Keratinocyte (primary cell): Measurements from ENCODE around the gene CIDEA. TPM values are rescaled to one million over a fixed set of nuclear protein-coding genes. Genes with fewer than 3 reads are reported as not detected.

Source experiments
- DNase-seq: peaks from one replicate; pipeline ENCODE4 v3.0.0-alpha.2; 2011; ENCODE audit warnings: low read depth, missing footprints, low spot score
- FAIRE-seq: peaks from 2 replicates; lab custom pipeline; 2011; peaks lifted over from hg19 to GRCh38; lab: Jason Lieb, UNC
- H2AFZ ChIP-seq: 2 replicates; pipeline ENCODE4 v1.6.0; 2012; ENCODE audit warnings: low read length, control low read depth, inconsistent platforms; ENCODE audit not compliant: control insufficient read depth
- H3K27ac ChIP-seq: 2 replicates; pipeline ENCODE4 v1.5.1; 2011; ENCODE audit warnings: low read length; ENCODE audit not compliant: control insufficient read depth, insufficient read depth
- H3K27me3 ChIP-seq: 3 replicates; pipeline ENCODE4 v1.6.0; 2011; ENCODE audit warnings: low read length; ENCODE audit not compliant: control insufficient read depth, insufficient read depth; ENCODE audit errors: extremely low read depth
- H3K36me3 ChIP-seq, 2 experiments: 2 replicates in 1 of 2; 3 replicates in 1 of 2; pipeline ENCODE4 v1.5.1; 2011; ENCODE audit warnings: low read length in 2 of 2, mild to moderate bottlenecking in 1 of 2; ENCODE audit not compliant: control insufficient read depth in 2 of 2, insufficient read depth in 2 of 2; ENCODE audit errors: extremely low read depth in 1 of 2
- H3K4me1 ChIP-seq: 3 replicates; pipeline ENCODE4 v1.5.1; 2011; ENCODE audit warnings: low read length; ENCODE audit not compliant: control insufficient read depth, insufficient read depth; ENCODE audit errors: extremely low read depth
- H3K4me2 ChIP-seq: 3 replicates; pipeline ENCODE4 v1.6.0; 2011; ENCODE audit warnings: low read depth, low read length; ENCODE audit not compliant: control insufficient read depth, insufficient read depth; ENCODE audit errors: extremely low read depth
- H3K4me3 ChIP-seq, 3 experiments: fragments of 200-600 bp in 1 of 3; sonication (generic) in 1 of 3; 2 replicates in 2 of 3; 3 replicates in 1 of 3; pipeline ENCODE4 v1.5.1; 2011 to 2016; ENCODE audit warnings: low read length in 3 of 3, mild to moderate bottlenecking in 3 of 3, control low read depth in 2 of 3, inconsistent platforms in 1 of 3, low read depth in 1 of 3, mixed read lengths in 1 of 3, mixed run types in 1 of 3, moderate library complexity in 1 of 3; ENCODE audit not compliant: control insufficient read depth in 2 of 3, insufficient read depth in 2 of 3; ENCODE audit errors: extremely low read depth in 1 of 3
- H3K79me2 ChIP-seq: 2 replicates; pipeline ENCODE4 v1.6.0; 2012; ENCODE audit warnings: low read length; ENCODE audit not compliant: control insufficient read depth, insufficient read depth
- H3K9ac ChIP-seq: 3 replicates; pipeline ENCODE4 v1.6.0; 2011; ENCODE audit warnings: low read length; ENCODE audit not compliant: control insufficient read depth, insufficient read depth; ENCODE audit errors: extremely low read depth
- H3K9me1 ChIP-seq: 3 replicates; pipeline ENCODE4 v1.6.0; 2011; ENCODE audit warnings: low read length; ENCODE audit not compliant: control insufficient read depth, insufficient read depth; ENCODE audit errors: extremely low read depth
- H3K9me3 ChIP-seq: 2 replicates; pipeline ENCODE4 v1.5.1; 2012; ENCODE audit warnings: low read depth, low read length; ENCODE audit not compliant: control insufficient read depth
- H4K20me1 ChIP-seq: 3 replicates; pipeline ENCODE4 v1.6.0; 2011; ENCODE audit warnings: low read length; ENCODE audit not compliant: control insufficient read depth, insufficient read depth; ENCODE audit errors: extremely low read depth
- CTCF ChIP-seq, 3 experiments: IDR thresholded peaks in 1 of 3; conservative IDR thresholded peaks in 1 of 3; optimal IDR thresholded peaks in 1 of 3; 2 replicates in 2 of 3; 3 replicates in 1 of 3; pipeline versions ENCODE3 to v1.5.1; 2011; ENCODE audit warnings: low read length in 3 of 3, mild to moderate bottlenecking in 3 of 3, moderate library complexity in 2 of 3, control low read depth in 1 of 3, inconsistent platforms in 1 of 3; ENCODE audit not compliant: insufficient read depth in 2 of 3; ENCODE audit errors: extremely low read depth in 1 of 3
- EZH2 ChIP-seq: IDR thresholded peaks from one replicate; pipeline ENCODE4 v1.6.1; 2012; ENCODE audit warnings: inconsistent platforms, mild to moderate bottlenecking, low read length, moderate library complexity
- dilution Hi-C: fragments of 300-500 bp; cut with MboI; formaldehyde crosslinking; loops from one replicate; pipeline ENCODE4 v1.7.0; 2020; ENCODE audit warnings: low sequenced_read_pairs; ENCODE audit not compliant: extremely low pct_ligation_motif_present
- polyA plus RNA-seq, 5 experiments: library from polyadenylated mRNA; depleted of rRNA in 3 of 5; stranded (reverse) in 3 of 5; stranded (forward) in 1 of 5; unstranded in 1 of 5; fragments of >200 nt; gene quantifications; 1 replicate in 1 of 5; 2 replicates in 3 of 5; 3 replicates in 1 of 5; pipeline versions ENCODE4 v1.2.1 to v1.2.3, GENCODE V29; 2011 to 2012; ENCODE audit warnings: missing spikeins in 2 of 5, low read depth in 1 of 5, low replicate concordance in 1 of 5

The CIDEA gene
- polyA plus RNA-seq, 1 donor (not counting 4 experiments of a cell fraction or from before 2014, with no cell fraction given) = 1.2 TPM

GRCh38 chr18:12238826-12239225 lies 15.3 kb upstream of the CIDEA start:
- Histone ChIP-seq H3K36me3 (no peaks in the 10 kb centered on the region), H3K4me1 (no peaks in the 10 kb centered on the region), H3K4me2 (no peak overlapping the region), H3K27ac (no peak overlapping the region), H3K27me3 (peaks cover 3% of the 10 kb centered on the region), H2AFZ (no peak overlapping the region), H3K9me3 (no peaks in the 10 kb centered on the region), H3K79me2 (no peaks in the 10 kb centered on the region), H3K9ac (no peak overlapping the region), H3K4me3 (no peak overlapping the region), H4K20me1 (no peaks in the 10 kb centered on the region), H3K9me1 (no peaks in the 10 kb centered on the region)
- no peak for FAIRE-seq
- TF ChIP-seq CTCF (optimal IDR thresholded peaks at IDR 0.05 in 1 of 3, IDR thresholded peaks at IDR 0.05 in 1 of 3, conservative IDR thresholded peaks at IDR 0.05 in 1 of 3; ENCODE audit: extremely low read depth in 1 of 3, insufficient read depth in 2 of 3, low read length in 3 of 3) (no peak), EZH2 (no peak)
- dilution Hi-C loops = no loop called here
- no peak for DNase-seq

GRCh38 chr18:12239431-12239830 lies 14.7 kb upstream of the CIDEA start:
- Histone ChIP-seq H3K4me2 (no peak overlapping the region), H3K9me3 (no peaks in the 10 kb centered on the region), H3K27ac (no peak overlapping the region), H4K20me1 (no peaks in the 10 kb centered on the region), H3K79me2 (no peaks in the 10 kb centered on the region), H3K4me3 (no peak overlapping the region), H3K9me1 (no peaks in the 10 kb centered on the region), H3K9ac (no peak overlapping the region), H3K36me3 (no peaks in the 10 kb centered on the region), H2AFZ (no peak overlapping the region), H3K27me3 (peaks cover 3% of the 10 kb centered on the region), H3K4me1 (no peaks in the 10 kb centered on the region)
- dilution Hi-C loops = no loop called here
- TF ChIP-seq EZH2 (no peak), CTCF (optimal IDR thresholded peaks at IDR 0.05 in 1 of 3, IDR thresholded peaks at IDR 0.05 in 1 of 3, conservative IDR thresholded peaks at IDR 0.05 in 1 of 3; ENCODE audit: extremely low read depth in 1 of 3, insufficient read depth in 2 of 3, low read length in 3 of 3) (no peak)
- FAIRE-seq (no peak), DNase-seq (no peak)
